Astrocyte (in vitro differentiated cells and primary cell): ENCODE data around the gene ARL13B. TPM values are rescaled to one million over a fixed set of nuclear protein-coding genes. Genes with fewer than 3 reads are reported as not detected.

Source experiments
- DNase-seq: peaks from one replicate; pipeline ENCODE4 v3.0.0-alpha.2; 2010; ENCODE audit warnings: low read depth
- FAIRE-seq: peaks from 2 replicates; lab custom pipeline; 2011; peaks lifted over from hg19 to GRCh38; lab: Jason Lieb, UNC
- H2AFZ ChIP-seq: 2 replicates; pipeline ENCODE4 v1.6.0; 2012; ENCODE audit warnings: low read depth, low read length, inconsistent platforms
- H3K27ac ChIP-seq: 2 replicates; pipeline ENCODE4 v1.5.1; 2011; ENCODE audit warnings: low read depth, low read length, inconsistent platforms
- H3K27me3 ChIP-seq: 2 replicates; pipeline ENCODE4 v1.6.0; 2011; ENCODE audit warnings: low read length, inconsistent platforms; ENCODE audit not compliant: insufficient read depth
- H3K36me3 ChIP-seq: 2 replicates; pipeline ENCODE4 v1.5.1; 2011; ENCODE audit warnings: low read length, inconsistent platforms; ENCODE audit not compliant: insufficient read depth
- H3K4me1 ChIP-seq: 2 replicates; pipeline ENCODE4 v1.5.1; 2011; ENCODE audit warnings: low read length, inconsistent platforms; ENCODE audit not compliant: insufficient read depth
- H3K4me2 ChIP-seq: 2 replicates; pipeline ENCODE4 v1.6.0; 2012; ENCODE audit warnings: low read length, inconsistent platforms
- H3K4me3 ChIP-seq: 2 replicates; pipeline ENCODE4 v1.5.1; 2011; ENCODE audit warnings: low read depth, mild to moderate bottlenecking, low read length, inconsistent platforms; ENCODE audit not compliant: insufficient read depth
- H3K79me2 ChIP-seq: 2 replicates; pipeline ENCODE4 v1.6.0; 2012; ENCODE audit warnings: mild to moderate bottlenecking, low read length, inconsistent platforms; ENCODE audit not compliant: insufficient read depth
- H3K9ac ChIP-seq: 2 replicates; pipeline ENCODE4 v1.6.0; 2012; ENCODE audit warnings: mild to moderate bottlenecking, low read length, inconsistent platforms
- H3K9me3 ChIP-seq: 2 replicates; pipeline ENCODE4 v1.5.1; 2012; ENCODE audit warnings: low read depth, mild to moderate bottlenecking, low read length, inconsistent platforms; ENCODE audit not compliant: insufficient read depth
- H4K20me1 ChIP-seq: 2 replicates; pipeline ENCODE4 v1.6.0; 2012; ENCODE audit warnings: low read length, inconsistent platforms; ENCODE audit not compliant: insufficient read depth
- H3K27ac Mint-ChIP-seq: one replicate; pipeline ENCODE4 v1.8.0; 2021; ENCODE audit warnings: mild to moderate bottlenecking, mixed read lengths; ENCODE audit not compliant: unreplicated experiment
- H3K27me3 Mint-ChIP-seq: one replicate; pipeline ENCODE4 v1.8.0; 2021; ENCODE audit warnings: low read depth, mixed read lengths; ENCODE audit not compliant: unreplicated experiment
- H3K36me3 Mint-ChIP-seq: one replicate; pipeline ENCODE4 v1.8.0; 2021; ENCODE audit warnings: low read depth, mixed read lengths; ENCODE audit not compliant: unreplicated experiment
- H3K4me1 Mint-ChIP-seq: one replicate; pipeline ENCODE4 v1.8.0; 2021; ENCODE audit warnings: low read depth, mixed read lengths; ENCODE audit not compliant: unreplicated experiment
- H3K4me3 Mint-ChIP-seq: one replicate; pipeline ENCODE4 v1.8.0; 2021; ENCODE audit warnings: mild to moderate bottlenecking, moderate library complexity, mixed read lengths; ENCODE audit not compliant: unreplicated experiment
- H3K9me3 Mint-ChIP-seq: one replicate; pipeline ENCODE4 v1.8.0; 2021; ENCODE audit warnings: mild to moderate bottlenecking, mixed read lengths; ENCODE audit not compliant: unreplicated experiment
- EZH2 ChIP-seq: IDR thresholded peaks from 2 replicates; pipeline ENCODE4 v1.6.1; 2012; ENCODE audit warnings: mild to moderate bottlenecking, low read length, inconsistent platforms; ENCODE audit not compliant: insufficient read depth
- total RNA-seq: library from RNA; stranded (reverse); gene quantifications from 2 replicates; pipeline ENCODE4 v1.2.1, GENCODE V29; 2021
- TF ChIP-seq, protein P1 (sequence below): IDR thresholded peaks from 2 replicates; pipeline ENCODE4 v1.5.1; 2011; ENCODE audit warnings: low read depth, mild to moderate bottlenecking, inconsistent platforms, low read length, moderate library complexity; ENCODE audit not compliant: insufficient read depth

ARL13B gene
- total RNA-seq, 1 donor from 2014 or later = 9.8 TPM

DNA sequence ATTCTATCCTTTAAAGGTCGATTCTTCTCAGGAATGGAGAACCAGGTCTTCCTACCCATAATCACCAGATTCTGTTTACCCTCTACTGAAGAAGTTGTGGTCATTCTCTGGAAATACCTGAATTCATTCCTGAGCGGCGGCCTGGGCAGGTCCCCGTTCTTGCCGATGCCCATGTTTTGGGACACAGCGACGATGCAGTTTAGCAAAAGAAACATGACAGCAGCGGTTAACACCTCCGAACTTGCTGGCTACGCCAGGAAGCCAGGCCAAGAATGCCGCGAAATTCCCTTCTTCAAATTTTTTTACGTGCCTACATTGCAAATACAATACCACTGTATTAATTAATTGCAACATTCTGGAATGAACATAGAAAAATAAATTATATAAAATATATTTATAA, 81.3 kb downstream of the ARL13B start:
- Histone ChIP-seq H3K27ac (no peak overlapping the region), H4K20me1 (no peaks in the 10 kb centered on the region), H3K79me2 (peaks cover 26% of the 10 kb centered on the region), H3K27me3 (no peaks in the 10 kb centered on the region), H3K4me2 (no peak overlapping the region), H3K9me3 (no peaks in the 10 kb centered on the region), H3K36me3 (peaks cover 2% of the 10 kb centered on the region), H3K4me3 (no peak overlapping the region), H3K4me1 (peaks cover 7% of the 10 kb centered on the region), H2AFZ (no peak overlapping the region), H3K9ac (no peak overlapping the region)
- TF ChIP-seq, protein P1, sequence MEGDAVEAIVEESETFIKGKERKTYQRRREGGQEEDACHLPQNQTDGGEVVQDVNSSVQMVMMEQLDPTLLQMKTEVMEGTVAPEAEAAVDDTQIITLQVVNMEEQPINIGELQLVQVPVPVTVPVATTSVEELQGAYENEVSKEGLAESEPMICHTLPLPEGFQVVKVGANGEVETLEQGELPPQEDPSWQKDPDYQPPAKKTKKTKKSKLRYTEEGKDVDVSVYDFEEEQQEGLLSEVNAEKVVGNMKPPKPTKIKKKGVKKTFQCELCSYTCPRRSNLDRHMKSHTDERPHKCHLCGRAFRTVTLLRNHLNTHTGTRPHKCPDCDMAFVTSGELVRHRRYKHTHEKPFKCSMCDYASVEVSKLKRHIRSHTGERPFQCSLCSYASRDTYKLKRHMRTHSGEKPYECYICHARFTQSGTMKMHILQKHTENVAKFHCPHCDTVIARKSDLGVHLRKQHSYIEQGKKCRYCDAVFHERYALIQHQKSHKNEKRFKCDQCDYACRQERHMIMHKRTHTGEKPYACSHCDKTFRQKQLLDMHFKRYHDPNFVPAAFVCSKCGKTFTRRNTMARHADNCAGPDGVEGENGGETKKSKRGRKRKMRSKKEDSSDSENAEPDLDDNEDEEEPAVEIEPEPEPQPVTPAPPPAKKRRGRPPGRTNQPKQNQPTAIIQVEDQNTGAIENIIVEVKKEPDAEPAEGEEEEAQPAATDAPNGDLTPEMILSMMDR = no peak
- no peak for TF ChIP-seq EZH2
- Mint-ChIP-seq H3K4me3 (no peak overlapping the region), H3K9me3 (no peaks in the 10 kb centered on the region), H3K27me3 (no peaks in the 10 kb centered on the region), H3K27ac (no peak overlapping the region), H3K4me1 (peaks cover 7% of the 10 kb centered on the region), H3K36me3 (no peaks in the 10 kb centered on the region)
- no peak for FAIRE-seq
- DNase-seq = no peak

DNA sequence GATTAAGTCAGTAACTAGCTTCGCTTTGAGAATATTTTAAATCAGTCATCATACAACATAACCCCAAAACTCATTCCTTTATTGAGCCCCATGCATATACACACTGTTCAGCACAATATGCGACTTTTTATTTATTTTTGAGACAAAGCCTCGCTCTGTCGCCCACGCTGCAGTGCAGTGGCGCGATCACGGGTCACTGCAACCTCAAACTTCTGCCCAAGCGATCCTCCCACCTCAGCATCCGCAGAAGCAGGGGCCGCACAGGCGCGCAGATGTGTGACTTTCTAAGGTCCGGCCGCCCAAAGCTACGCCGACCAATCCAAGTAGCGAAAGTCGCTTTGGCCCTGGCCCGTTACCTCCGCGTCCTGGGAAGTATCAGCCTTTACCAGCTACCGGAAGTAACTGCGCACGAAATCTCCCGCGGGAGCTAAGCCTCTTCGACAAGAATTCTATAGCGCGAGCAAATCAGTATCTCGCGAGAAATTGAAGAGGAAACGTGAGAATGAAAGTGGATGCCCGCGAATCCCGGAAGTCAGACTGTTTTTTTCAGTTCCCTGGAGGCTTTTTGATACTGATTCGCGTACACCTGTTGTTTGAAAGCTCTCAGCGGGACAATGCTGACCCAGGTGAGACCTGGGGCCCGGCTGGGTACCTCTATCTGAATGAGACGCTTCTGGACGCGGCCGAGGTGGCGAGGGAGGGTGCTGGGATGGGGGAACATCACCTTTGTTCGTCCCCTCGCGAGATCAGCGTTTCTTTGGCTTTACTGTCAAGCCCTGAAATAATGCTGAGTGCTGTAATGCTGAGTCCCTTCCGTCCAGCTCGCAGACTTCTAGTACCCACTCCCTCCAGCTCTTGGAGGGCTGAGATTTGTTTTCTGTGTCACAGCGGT, 82.8 kb downstream of the ARL13B start, which contains the start of the genes DHFR2 and NSUN3:
Gene DHFR2, minus strand, starts transcription at position 404 of the 892 bp plus-strand sequence. CDS start 1,405 bp downstream, outside the sequence.
Gene NSUN3, plus strand, starts transcription at position 549 of the 892 bp plus-strand sequence. Its CDS starts 66 bp downstream, at position 615.
- no peaks in the 10 kb centered on the region for H3K9me3 Mint-ChIP-seq
- H3K4me1 ChIP-seq = peaks cover 7% of the 10 kb centered on the region
- peak within 1 kb of the TSS; percentile 100 for H3K27ac Mint-ChIP-seq
- peak within 1 kb of the TSS; percentile 93 for H3K4me2 ChIP-seq
- FAIRE-seq (peak; percentile 32), DNase-seq (peak; percentile 97)
- peak within 1 kb of the TSS; percentile 99 for H3K4me3 Mint-ChIP-seq
- H3K36me3 ChIP-seq = peaks cover 6% of the 10 kb centered on the region
- no peaks in the 10 kb centered on the region for H3K27me3 Mint-ChIP-seq
- peaks cover 26% of the 10 kb centered on the region for H3K79me2 ChIP-seq
- peak within 1 kb of the TSS; percentile 95 for H3K4me3 ChIP-seq
- no peaks in the 10 kb centered on the region for H4K20me1 ChIP-seq
- H3K9me3 ChIP-seq = no peaks in the 10 kb centered on the region
- H3K27ac ChIP-seq = peak within 1 kb of the TSS; percentile 99
- TF ChIP-seq, protein P1 = no peak
- TF ChIP-seq EZH2 = no peak
- peaks cover 2% of the 10 kb centered on the region for H3K36me3 Mint-ChIP-seq
- peaks cover 7% of the 10 kb centered on the region for H3K4me1 Mint-ChIP-seq
- no peaks in the 10 kb centered on the region for H3K27me3 ChIP-seq
- H3K9ac ChIP-seq = peak within 1 kb of the TSS; percentile 97
- peak within 1 kb of the TSS; percentile 82 for H2AFZ ChIP-seq
